Fibroblast of pulmonary artery (primary cell): ENCODE measurements around the gene ECE1.

Experiments
- DNase-seq: peaks from one replicate; pipeline ENCODE4 v3.0.0-alpha.2; 2010; ENCODE audit warnings: low read depth
- H3K4me3 ChIP-seq: replicated peaks from 2 replicates; pipeline ENCODE4 v1.5.1; 2011; ENCODE audit warnings: low read depth, mild to moderate bottlenecking, control low read depth, low read length, moderate library complexity
- TF ChIP-seq, protein P1 (sequence below): IDR thresholded peaks from 2 replicates; pipeline ENCODE4 v1.5.1; 2011; ENCODE audit warnings: mild to moderate bottlenecking, control low read depth, low read length, inconsistent platforms; ENCODE audit errors: missing control alignments

The ECE1 gene

DNA sequence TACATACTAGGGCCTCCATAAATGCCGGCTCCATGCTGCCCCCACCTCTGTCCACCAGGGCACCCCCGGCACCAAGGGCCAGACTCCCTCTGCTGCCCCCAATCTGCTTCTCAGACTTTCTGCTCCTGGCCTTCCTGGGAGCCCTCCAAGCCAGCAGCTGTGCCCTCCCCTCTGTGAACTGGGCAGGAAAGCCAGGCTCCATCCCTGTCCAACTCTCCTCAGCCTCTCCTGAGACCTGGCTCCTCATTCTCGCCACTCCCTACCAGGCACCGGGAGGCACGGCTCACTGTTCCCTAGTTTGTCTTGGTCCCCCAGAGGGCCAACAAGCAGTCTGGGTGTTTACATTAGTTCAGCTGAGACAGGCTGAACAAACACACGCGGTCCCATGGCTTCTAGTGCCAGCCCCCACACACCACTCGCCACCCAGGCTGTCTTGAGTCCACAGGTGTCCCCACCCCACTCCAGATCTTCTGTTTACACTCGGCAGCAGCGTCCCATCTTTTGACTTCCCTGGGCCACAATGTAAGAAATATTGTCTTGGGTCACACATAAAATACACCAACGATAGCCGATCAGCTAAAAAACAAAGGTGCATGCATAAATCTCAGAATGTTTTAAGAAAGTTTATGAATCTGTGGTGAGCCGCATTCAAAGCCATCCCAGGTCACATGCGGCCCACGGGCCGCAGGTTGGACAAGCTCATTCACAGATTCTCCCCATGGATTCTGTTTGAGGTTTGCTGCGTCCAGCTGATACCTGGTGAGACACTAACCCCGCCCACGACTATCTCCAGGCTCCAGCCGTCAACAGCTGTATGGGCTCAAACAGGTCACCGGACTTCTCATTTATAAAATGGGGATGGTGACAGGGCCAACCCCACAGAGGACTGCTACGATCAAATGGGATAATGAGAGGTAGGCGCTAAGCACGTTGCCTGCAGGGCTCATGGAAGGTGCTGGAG is 29.5 kb upstream of the ECE1 start:
- TF ChIP-seq, protein P1, sequence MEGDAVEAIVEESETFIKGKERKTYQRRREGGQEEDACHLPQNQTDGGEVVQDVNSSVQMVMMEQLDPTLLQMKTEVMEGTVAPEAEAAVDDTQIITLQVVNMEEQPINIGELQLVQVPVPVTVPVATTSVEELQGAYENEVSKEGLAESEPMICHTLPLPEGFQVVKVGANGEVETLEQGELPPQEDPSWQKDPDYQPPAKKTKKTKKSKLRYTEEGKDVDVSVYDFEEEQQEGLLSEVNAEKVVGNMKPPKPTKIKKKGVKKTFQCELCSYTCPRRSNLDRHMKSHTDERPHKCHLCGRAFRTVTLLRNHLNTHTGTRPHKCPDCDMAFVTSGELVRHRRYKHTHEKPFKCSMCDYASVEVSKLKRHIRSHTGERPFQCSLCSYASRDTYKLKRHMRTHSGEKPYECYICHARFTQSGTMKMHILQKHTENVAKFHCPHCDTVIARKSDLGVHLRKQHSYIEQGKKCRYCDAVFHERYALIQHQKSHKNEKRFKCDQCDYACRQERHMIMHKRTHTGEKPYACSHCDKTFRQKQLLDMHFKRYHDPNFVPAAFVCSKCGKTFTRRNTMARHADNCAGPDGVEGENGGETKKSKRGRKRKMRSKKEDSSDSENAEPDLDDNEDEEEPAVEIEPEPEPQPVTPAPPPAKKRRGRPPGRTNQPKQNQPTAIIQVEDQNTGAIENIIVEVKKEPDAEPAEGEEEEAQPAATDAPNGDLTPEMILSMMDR: peak; percentile 6
- no peak for DNase-seq
- no peak overlapping the region for H3K4me3 ChIP-seq

DNA sequence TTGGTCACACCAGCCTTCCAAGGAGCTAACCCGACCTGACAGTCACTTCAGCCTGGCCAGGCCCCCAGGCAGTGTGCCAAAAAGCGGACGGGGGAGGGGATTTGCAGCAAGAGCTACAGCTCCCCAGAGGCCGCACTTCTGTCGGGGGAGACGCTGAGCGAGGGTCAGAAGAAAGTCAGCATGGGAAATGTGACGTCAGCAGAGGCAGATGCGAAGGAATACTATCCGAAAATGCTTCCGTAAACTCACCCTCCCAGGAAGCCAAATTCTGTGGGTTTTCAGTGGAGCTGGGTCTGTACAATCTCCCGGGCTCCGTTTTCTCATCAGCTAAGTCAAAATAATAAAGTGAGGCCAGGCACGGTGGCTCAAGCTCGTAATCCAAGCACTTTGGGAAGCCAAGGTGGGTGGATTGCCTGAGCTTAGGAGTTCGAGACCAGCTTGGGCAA is 28.5 kb upstream of the ECE1 start:
- TF ChIP-seq, protein P1: no peak
- DNase-seq: peak; percentile 98
- no peak overlapping the region for H3K4me3 ChIP-seq

DNA sequence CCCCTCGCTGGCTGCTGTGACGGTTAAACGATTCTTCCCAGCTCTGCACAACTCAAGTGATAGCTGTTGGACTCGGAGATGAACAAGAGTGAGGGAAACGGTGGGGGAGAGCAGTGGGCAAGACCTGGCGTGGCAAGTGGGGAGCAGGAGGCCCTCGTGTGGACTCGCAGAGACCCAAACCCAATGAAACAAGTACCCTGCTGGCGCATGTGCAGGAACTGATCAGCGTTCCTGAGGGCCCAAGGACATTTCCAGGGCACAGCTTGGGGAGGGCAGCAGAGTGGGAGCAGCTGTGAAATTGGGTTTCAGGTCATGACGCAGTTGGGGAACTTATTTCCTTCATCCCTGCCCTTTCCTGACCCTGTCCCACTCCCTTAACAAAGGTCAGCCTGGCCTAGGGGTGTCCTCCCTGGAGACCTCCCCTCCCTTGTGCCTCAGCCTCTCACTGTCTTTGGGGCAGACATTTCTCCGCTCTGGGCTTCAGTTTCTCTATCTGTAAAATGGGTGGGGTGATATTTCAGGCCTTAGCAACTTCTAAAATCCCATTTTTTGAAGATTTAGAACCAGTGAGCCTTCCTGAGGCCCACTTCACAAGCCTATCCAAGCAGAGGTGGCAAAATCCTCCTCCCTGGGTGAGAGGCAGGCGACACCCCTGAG is 27.9 kb upstream of the ECE1 start:
- TF ChIP-seq, protein P1: no peak
- H3K4me3 ChIP-seq: no peak overlapping the region

DNA sequence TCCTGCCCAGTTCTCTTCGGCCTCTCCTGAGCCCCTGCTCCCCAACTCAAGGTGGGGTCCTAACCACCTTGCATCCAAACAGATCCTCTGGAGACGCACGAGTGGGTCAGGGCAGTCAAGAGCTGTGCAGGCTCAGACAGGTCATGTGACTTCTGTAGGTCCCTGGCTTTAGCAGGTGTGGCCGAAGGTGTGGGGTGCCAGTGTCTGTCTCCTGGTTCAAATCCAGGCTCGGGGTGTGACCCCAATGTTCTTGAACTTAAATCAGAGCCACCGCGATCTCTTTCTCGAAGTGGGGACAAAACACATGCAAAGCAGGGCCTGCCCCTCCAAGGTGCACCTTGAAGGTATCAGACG is 27.4 kb upstream of the ECE1 start:
- TF ChIP-seq, protein P1: no peak
- no peak overlapping the region for H3K4me3 ChIP-seq
- no peak for DNase-seq

More for the DNA sequence above, 27.9 kb upstream of the ECE1 start:
- DNase-seq: no peak

DNA sequence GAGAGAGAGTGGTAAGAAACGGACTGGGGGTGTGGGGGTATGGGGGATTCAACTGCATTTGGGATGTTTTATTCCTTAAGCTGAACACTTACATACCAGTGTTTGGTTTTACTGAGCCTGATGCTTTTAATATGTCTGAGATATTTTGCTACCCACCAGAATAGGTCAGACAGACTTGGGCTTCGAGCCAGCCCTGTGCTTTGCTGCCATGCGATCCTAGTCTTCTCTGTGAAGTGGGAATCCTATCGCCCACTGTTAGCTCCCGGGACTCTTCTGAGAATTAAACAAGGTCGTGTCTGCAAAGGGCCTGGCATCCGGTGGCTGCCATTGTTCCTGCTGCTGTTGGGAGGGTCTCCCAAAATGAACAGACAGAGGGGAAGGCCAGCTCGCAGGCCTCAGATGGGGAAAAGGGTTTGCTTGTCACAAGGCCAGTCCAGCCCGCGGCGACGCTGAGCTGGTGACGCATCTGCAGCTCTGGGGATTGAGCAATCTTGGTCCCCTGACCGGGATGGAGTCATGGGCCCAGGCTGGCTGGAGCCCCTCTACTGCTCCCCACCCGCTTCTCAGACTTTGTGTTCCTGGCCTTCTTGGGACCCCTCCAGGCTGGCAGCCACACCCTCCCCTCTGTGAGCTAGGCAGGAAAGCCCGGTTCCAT is 26.9 kb upstream of the ECE1 start:
- TF ChIP-seq, protein P1: no peak

DNA sequence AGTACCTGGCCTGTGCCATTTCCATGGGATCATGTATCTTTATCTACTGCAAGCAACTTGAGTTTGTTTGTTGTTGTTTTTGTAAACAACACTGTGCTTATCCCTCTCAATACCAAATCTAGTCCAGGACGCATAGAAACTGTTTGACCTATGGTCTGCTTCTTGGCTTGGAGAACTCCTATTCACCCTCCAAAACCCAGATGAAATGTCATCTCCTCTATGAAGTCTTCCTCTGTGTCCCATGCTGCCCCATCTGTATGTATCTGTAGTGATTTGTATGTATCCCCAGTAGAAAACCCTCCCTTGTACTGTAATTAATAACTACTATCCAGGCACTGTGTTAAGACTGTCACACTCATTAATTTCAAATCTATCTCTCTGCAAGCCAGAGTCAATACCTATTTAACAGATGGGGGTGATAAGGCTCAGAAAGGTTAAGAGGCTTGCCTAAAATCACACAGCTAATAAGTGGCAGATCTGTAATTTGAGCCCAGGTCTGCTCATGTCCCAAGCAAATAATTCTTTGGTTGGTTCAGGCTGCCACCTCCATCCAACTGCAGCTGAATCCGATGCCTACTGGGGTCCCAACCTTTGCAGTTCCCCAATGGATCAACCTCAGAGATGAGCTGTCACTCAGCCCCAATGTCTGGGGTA is 24.6 kb upstream of the ECE1 start:
- TF ChIP-seq, protein P1: no peak

More for the DNA sequence above, 26.9 kb upstream of the ECE1 start:
- peak; percentile 88 for DNase-seq
- H3K4me3 ChIP-seq: no peak overlapping the region

More for the DNA sequence above, 24.6 kb upstream of the ECE1 start:
- H3K4me3 ChIP-seq: no peak overlapping the region
- no peak for DNase-seq
